IMR-90 (cell line): ENCODE data around the gene B3GAT1.

ENCODE experiments used
- CHD1 ChIP-seq: IDR thresholded peaks from 2 replicates; pipeline ENCODE4 v1.6.1; 2012; ENCODE audit warnings: low read depth, low read length, improper control_type of control experiment
- CTCF ChIP-seq: conservative IDR thresholded peaks from 2 replicates; pipeline ENCODE4 v1.5.1; 2012; ENCODE audit warnings: mild to moderate bottlenecking, low read depth, low read length, improper control_type of control experiment
- MAFK ChIP-seq: IDR thresholded peaks from 2 replicates; pipeline ENCODE4 v1.6.1; 2012; ENCODE audit warnings: low read depth, low read length, improper control_type of control experiment
- MAZ ChIP-seq: IDR thresholded peaks from 2 replicates; pipeline ENCODE4 v1.6.1; 2012; ENCODE audit warnings: low read depth, mild to moderate bottlenecking, low read length, improper control_type of control experiment, moderate library complexity, borderline replicate concordance
- POLR2A ChIP-seq: IDR thresholded peaks from 2 replicates; pipeline ENCODE4 v1.6.1; 2012; ENCODE audit warnings: mild to moderate bottlenecking, low read depth, low read length
- USF2 ChIP-seq: fragments of 150-350 bp; IDR thresholded peaks from 2 replicates; pipeline ENCODE4 v1.6.1; 2017; ENCODE audit warnings: mild to moderate bottlenecking, antibody characterized with exemption, low read length, low read depth

GRCh38 chr11:134452838-134453155 is 40.8 kb upstream of the B3GAT1 start:
- TF ChIP-seq CTCF = no peak
- no peak for TF ChIP-seq USF2
- no peak for TF ChIP-seq POLR2A
- TF ChIP-seq MAZ = no peak
- no peak for TF ChIP-seq MAFK
- no peak for TF ChIP-seq CHD1
